ENCODE measurements around the gene PRPS1.
A peak's percentile ranks its signal among the peaks of the same experiment; 100 is the strongest.
"Not testable (repeated sequence)": the region's sequence is repeated elsewhere in the genome, so short reads cannot be mapped to it uniquely, and the experiment has no call there.

The PRPS1 gene

DNA sequence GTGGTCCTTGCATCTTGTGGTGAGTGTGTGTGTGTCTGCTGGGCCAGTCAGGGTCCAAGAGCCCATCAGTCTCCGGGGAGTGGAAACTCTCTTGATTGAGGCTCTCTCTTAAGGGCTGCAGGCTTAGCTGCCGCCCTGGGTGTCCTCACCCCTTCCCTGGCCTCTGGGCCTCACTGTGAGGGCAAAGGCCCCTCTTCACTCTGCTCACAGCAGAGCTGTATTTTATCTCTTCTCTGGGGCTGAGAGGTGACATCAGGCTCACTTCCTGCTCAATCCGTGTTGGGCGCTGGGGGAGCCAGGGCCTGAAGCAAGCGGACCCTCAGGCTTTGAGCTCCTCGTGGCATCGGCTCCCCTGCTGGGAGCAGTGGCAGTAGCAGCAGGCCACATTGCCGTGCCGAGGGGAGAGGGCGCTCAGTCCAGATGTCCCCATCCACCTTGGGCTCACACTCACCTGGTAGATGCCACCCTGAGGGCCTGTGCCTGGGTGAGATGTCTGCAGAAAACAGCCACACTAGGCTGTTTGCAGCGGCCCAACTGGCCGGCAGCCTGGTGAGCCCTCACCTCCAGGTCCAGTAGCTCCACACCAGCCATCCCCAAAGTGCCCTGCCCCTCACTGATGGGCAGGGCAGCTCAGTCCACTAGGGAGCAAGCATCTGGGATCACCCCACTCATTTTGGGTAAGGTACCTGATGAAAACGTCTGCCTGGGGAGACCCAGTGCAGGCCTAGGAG, 24.7 kb upstream of the PRPS1 start:
- Histone ChIP-seq H3K4me3 (ENCODE audit: low read length) (no peak overlapping the region), H3K27me3 (ENCODE audit: control insufficient read depth, insufficient read depth, low read length) (no peaks in the 10 kb centered on the region), H3K27ac (ENCODE audit: low read depth, low read length) (no peak overlapping the region), H3K36me3 (ENCODE audit: control insufficient read depth, insufficient read depth, low read length) (no peaks in the 10 kb centered on the region), H3K4me1 (ENCODE audit: control insufficient read depth, insufficient read depth, low read length) (no peaks in the 10 kb centered on the region), H3K9ac (ENCODE audit: low read length) (no peak overlapping the region)

DNA sequence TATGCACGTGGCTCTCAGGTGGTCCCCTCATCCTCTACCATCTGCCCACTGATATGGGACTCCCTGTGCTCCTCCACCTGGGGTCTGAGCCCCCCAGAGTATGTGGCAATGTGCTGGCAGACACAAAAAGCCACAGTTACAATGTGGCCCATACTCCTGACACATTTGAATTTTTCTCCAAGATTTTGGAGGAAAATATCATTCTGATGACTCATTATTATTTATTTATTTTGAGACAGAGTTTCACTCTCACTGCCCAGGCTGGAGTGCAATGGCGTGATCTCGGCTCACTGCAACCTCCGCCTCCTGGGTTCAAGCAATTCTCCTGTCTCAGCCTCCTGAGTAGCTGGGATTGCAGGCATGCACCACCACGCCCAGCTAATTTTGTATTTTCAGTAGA, 19.2 kb upstream of the PRPS1 start:
- not testable (repeated sequence) for H3K36me3 ChIP-seq (ENCODE audit: control insufficient read depth, insufficient read depth, low read length); H3K4me1 ChIP-seq (ENCODE audit: control insufficient read depth, insufficient read depth, low read length); H3K4me3 ChIP-seq (ENCODE audit: low read length); H3K9ac ChIP-seq (ENCODE audit: low read length); H3K27me3 ChIP-seq (ENCODE audit: control insufficient read depth, insufficient read depth, low read length); H3K27ac ChIP-seq (ENCODE audit: low read depth, low read length)

DNA sequence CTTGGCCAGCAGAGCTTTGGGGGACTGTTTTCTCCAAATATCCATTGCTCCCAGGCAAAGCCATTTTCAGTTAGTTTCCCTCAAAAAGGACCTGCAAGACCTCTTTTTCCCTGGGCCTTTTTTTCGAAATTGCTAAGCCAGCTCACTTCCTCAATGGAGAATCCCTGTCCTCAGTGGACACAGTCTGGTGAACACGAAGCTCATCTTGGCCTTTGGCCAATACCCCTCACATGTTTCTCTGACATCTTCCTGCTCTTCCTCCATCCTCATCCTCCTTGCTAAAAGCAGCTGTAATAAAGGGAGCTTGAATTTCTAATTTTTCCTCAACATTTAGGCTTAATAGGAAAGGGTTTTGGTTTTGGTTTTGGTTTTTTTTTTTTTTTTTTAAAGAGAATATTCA, 17.6 kb upstream of the PRPS1 start:
- Histone ChIP-seq H3K27me3 (ENCODE audit: control insufficient read depth, insufficient read depth, low read length) (no peaks in the 10 kb centered on the region), H3K4me1 (ENCODE audit: control insufficient read depth, insufficient read depth, low read length) (no peaks in the 10 kb centered on the region), H3K36me3 (ENCODE audit: control insufficient read depth, insufficient read depth, low read length) (no peaks in the 10 kb centered on the region), H3K9ac (ENCODE audit: low read length) (no peak overlapping the region), H3K4me3 (ENCODE audit: low read length) (no peak overlapping the region), H3K27ac (ENCODE audit: low read depth, low read length) (no peak overlapping the region)

DNA sequence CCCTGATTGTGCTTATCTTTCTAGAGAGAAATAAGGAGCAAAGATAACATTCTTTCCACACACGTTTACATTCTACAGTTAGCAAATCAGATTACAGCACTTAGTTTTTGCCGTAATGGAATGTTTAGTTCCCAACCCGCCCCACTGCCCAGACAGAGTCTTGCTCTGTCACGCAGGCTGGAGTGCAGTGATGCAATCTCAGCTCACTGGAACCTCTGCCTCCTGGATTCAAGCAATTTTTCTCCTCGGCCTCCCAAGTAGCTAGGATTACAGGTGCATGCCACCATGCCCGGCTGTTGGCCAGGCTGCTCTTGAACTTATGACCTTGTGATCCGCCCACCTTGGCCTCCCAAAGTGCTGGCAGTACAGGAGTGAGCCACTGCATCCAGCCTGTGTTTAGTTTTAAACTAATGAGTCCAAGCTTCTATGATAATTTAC, 8.4 kb upstream of the PRPS1 start:
- Histone ChIP-seq H3K36me3 (ENCODE audit: control insufficient read depth, insufficient read depth, low read length) (no peaks in the 10 kb centered on the region), H3K9ac (ENCODE audit: low read length) (no peak overlapping the region), H3K4me1 (ENCODE audit: control insufficient read depth, insufficient read depth, low read length) (no peaks in the 10 kb centered on the region), H3K27ac (ENCODE audit: low read depth, low read length) (no peak overlapping the region), H3K4me3 (ENCODE audit: low read length) (no peak overlapping the region), H3K27me3 (ENCODE audit: control insufficient read depth, insufficient read depth, low read length) (no peaks in the 10 kb centered on the region)

DNA sequence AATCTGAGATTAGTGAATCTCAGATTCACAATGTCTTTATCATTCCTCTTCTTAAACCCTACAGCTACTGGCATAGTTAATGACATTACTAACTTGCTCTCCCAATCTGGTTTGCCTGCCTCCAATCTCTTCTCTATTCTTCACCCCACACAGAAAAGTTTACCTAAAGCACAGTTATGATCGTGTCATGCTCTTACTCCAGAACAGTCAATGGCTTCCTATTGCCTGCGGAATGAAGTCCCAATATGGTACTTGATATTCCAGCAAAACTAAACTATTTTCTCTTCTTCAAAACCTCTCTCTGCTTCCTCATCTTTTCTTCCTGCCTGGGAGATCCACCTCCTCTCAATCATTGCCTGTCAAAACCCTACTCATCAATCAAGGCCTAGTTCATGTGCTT, 3.4 kb upstream of the PRPS1 start:
- Histone ChIP-seq H3K36me3 (ENCODE audit: control insufficient read depth, insufficient read depth, low read length) (no peaks in the 10 kb centered on the region), H3K27me3 (ENCODE audit: control insufficient read depth, insufficient read depth, low read length) (peaks cover 3% of the 10 kb centered on the region), H3K9ac (ENCODE audit: low read length) (no peak overlapping the region), H3K27ac (ENCODE audit: low read depth, low read length) (no peak overlapping the region), H3K4me3 (ENCODE audit: low read length) (no peak overlapping the region), H3K4me1 (ENCODE audit: control insufficient read depth, insufficient read depth, low read length) (no peaks in the 10 kb centered on the region)

DNA sequence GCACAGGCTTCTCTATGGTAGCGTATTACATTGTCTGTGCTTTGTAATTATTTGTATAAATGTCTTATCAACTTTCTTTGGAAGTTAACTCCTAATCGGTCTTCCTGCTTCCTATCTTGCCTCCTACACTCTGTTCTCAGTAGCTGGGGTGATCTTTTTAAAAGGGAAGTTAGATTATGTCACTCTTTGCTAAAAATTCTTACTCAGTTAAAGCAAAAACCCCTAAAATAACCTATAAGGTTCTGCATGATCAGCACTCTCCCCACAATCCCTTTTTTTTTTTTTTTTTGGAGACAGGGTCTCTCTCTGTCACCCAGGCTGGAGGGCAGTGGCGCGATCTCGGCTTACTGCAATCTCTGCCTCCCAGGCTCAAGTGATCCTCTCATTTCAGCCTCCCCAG, 2.6 kb upstream of the PRPS1 start:
- no peaks in the 10 kb centered on the region for H3K36me3 ChIP-seq (ENCODE audit: control insufficient read depth, insufficient read depth, low read length)
- H3K4me1 ChIP-seq (ENCODE audit: control insufficient read depth, insufficient read depth, low read length): no peaks in the 10 kb centered on the region
- H3K27me3 ChIP-seq (ENCODE audit: control insufficient read depth, insufficient read depth, low read length): peaks cover 3% of the 10 kb centered on the region
- no peak overlapping the region for H3K4me3 ChIP-seq (ENCODE audit: low read length)
- H3K27ac ChIP-seq (ENCODE audit: low read depth, low read length): no peak overlapping the region
- H3K9ac ChIP-seq (ENCODE audit: low read length): no peak overlapping the region

DNA sequence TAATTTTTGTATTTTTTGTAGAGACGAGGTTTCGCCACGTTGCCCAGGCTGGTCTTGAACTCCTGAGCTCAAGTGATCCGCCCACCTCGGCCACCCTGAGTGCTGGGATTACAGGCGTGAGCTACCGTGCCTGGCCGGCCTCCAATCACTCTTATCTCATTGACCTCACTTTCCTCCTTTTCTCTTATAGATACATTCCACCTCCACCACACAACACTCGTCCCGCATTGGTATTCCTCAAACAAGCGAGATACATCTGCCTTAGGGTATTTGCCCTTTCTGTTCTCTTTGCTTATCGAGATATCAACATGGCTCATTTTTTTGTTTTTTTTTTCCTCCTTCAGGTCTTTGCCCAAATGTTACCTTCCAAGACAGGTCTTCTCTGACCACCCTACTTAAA, 1.8 kb upstream of the PRPS1 start:
- Histone ChIP-seq H3K36me3 (ENCODE audit: control insufficient read depth, insufficient read depth, low read length) (no peaks in the 10 kb centered on the region), H3K4me1 (ENCODE audit: control insufficient read depth, insufficient read depth, low read length) (no peaks in the 10 kb centered on the region), H3K9ac (ENCODE audit: low read length) (no peak overlapping the region), H3K4me3 (ENCODE audit: low read length) (no peak overlapping the region), H3K27ac (ENCODE audit: low read depth, low read length) (no peak overlapping the region), H3K27me3 (ENCODE audit: control insufficient read depth, insufficient read depth, low read length) (peaks cover 3% of the 10 kb centered on the region)

DNA sequence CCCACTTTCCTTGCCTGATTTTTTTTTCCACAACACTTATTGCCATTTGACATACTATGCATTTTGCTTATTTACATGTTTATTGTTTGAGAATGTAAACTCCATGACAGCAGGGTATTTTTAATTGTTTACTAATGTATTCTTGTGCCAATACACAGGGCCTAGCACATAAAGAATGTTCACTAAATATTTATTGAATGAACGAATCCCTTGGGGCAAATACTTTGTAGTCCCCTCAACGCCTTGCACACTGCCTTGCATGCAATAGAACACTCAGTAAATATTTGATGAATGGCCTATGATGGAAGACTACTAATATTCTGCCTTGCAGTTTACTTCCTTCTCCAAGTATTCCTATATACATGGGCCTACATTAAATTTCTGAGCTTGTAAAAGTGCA, 1.4 kb upstream of the PRPS1 start:
- H3K9ac ChIP-seq (ENCODE audit: low read length): no peak overlapping the region
- H3K36me3 ChIP-seq (ENCODE audit: control insufficient read depth, insufficient read depth, low read length): no peaks in the 10 kb centered on the region
- H3K27me3 ChIP-seq (ENCODE audit: control insufficient read depth, insufficient read depth, low read length): peaks cover 3% of the 10 kb centered on the region
- H3K4me1 ChIP-seq (ENCODE audit: control insufficient read depth, insufficient read depth, low read length): no peaks in the 10 kb centered on the region
- H3K4me3 ChIP-seq (ENCODE audit: low read length): no peak overlapping the region
- no peak overlapping the region for H3K27ac ChIP-seq (ENCODE audit: low read depth, low read length)

DNA sequence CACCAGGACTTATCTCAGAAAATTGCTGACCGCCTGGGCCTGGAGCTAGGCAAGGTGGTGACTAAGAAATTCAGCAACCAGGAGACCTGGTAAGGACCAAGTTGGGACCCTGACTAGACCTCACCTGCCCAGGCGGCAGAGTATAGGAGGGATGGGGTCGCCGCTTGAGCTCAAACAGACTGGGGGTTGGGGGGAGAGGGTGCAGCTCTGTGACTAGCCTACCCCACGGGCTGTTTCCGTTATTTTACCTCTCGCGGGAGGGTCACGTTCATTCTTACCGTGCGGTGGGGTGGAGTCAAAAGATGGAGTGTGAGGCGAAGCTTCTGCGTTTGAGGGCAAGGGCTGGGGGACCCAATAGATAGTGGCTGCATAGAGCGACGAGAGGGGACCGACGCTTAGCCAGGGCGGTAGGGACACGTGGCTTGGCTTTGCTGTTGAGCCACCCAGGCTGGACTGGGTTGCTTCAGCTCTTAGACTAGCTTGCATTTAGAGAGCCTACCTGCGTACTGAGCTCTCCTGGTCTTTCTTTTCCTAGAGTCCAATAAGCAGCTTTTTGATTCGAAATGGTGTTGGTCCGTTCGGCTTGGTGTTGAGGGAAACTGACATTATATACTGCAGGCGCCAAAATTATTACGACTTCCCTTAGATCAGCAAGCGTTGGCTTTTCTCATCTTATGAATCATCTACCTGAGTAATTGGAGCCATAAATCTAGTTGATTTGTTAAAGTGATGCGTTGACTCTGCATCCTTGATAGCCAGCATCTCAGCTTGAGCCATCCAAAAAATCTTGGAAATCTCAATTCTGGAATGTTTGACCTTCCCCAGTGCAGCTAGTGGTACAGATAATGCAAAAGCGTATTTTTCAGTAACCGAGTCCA, 591 bp downstream of the PRPS1 start:
- Histone ChIP-seq H3K27me3 (ENCODE audit: control insufficient read depth, insufficient read depth, low read length) (peaks cover 3% of the 10 kb centered on the region), H3K27ac (ENCODE audit: low read depth, low read length) (peak overlapping the region; percentile 81), H3K4me3 (ENCODE audit: low read length) (peak overlapping the region; percentile 63), H3K9ac (ENCODE audit: low read length) (peak overlapping the region; percentile 62), H3K4me1 (ENCODE audit: control insufficient read depth, insufficient read depth, low read length) (no peaks in the 10 kb centered on the region), H3K36me3 (ENCODE audit: control insufficient read depth, insufficient read depth, low read length) (no peaks in the 10 kb centered on the region)

DNA sequence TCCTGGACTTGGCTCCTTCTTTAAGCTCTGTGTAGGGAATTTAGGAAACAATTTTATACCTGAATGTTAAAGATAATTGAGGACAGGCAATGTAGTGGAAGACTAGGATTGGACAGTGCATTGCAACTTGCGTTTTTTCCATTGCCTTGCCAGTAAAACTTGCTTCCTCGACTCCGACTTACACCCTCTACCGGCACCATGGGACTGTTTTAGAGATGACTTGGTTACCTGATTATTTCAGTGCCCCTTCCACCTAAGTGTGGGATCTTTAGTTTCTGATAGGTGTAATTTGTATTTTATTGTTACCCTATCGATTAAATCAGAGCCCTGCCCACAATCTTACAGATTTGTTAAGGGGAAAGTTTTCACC, 1.2 kb downstream of the PRPS1 start:
- H3K4me3 ChIP-seq (ENCODE audit: low read length): peak overlapping the region; percentile 63
- no peaks in the 10 kb centered on the region for H3K4me1 ChIP-seq (ENCODE audit: control insufficient read depth, insufficient read depth, low read length)
- H3K27me3 ChIP-seq (ENCODE audit: control insufficient read depth, insufficient read depth, low read length): peaks cover 3% of the 10 kb centered on the region
- no peak overlapping the region for H3K9ac ChIP-seq (ENCODE audit: low read length)
- H3K36me3 ChIP-seq (ENCODE audit: control insufficient read depth, insufficient read depth, low read length): no peaks in the 10 kb centered on the region
- no peak overlapping the region for H3K27ac ChIP-seq (ENCODE audit: low read depth, low read length)

DNA sequence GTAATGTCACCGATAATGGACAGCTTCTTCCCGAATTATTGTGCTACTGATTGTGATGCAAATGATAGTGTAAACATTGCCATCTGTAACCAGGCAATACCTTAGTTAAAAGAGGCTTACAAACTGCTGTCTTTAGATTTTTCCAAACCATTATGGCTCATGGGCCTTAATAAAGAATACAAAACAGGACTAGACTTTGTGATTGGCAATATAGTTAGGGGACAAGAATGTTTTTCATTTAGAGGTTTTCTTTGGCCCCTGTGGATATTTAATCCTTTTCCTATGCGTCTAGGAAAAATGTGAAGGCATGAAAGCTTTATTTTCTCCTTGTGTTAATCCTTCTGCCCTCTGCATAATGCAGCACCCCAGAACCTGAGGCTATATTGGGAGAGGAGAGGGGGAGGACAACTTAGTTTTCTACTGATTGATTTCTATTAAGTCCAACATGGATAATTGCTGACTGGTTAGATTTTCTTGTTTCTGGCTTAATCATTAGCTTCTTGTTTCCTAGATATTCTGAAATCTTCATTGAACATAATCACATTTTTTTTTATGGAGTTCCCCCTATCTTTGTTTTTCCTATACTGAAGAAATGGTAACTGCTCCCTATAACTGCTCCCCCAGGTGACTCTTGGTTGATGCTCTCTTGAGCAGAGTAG, 1.9 kb downstream of the PRPS1 start:
- no peak overlapping the region for H3K4me3 ChIP-seq (ENCODE audit: low read length)
- no peaks in the 10 kb centered on the region for H3K4me1 ChIP-seq (ENCODE audit: control insufficient read depth, insufficient read depth, low read length)
- H3K27me3 ChIP-seq (ENCODE audit: control insufficient read depth, insufficient read depth, low read length): peaks cover 3% of the 10 kb centered on the region
- H3K27ac ChIP-seq (ENCODE audit: low read depth, low read length): no peak overlapping the region
- no peaks in the 10 kb centered on the region for H3K36me3 ChIP-seq (ENCODE audit: control insufficient read depth, insufficient read depth, low read length)
- no peak overlapping the region for H3K9ac ChIP-seq (ENCODE audit: low read length)

DNA sequence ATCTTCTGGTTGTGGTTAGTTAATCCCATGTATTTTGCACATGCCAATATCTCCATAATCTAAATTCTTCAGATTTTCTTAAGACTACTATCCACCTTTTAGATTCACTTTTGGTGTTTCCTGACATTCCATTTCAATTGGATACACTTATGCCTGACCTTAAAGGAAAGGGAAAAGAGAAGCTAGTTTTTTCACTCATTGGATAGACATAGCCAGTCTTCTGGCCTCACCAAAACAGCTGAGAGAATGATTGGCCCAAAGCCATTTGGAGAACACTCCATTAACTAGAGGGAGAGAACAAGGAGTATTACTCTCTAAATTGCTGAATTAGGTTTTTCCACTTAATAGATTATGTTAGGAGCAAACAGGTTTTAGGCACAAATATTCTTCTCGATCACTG, 4.0 kb downstream of the PRPS1 start:
- H3K36me3 ChIP-seq (ENCODE audit: control insufficient read depth, insufficient read depth, low read length): no peaks in the 10 kb centered on the region
- H3K27me3 ChIP-seq (ENCODE audit: control insufficient read depth, insufficient read depth, low read length): peaks cover 3% of the 10 kb centered on the region
- H3K4me1 ChIP-seq (ENCODE audit: control insufficient read depth, insufficient read depth, low read length): no peaks in the 10 kb centered on the region
- no peak overlapping the region for H3K27ac ChIP-seq (ENCODE audit: low read depth, low read length)
- no peak overlapping the region for H3K9ac ChIP-seq (ENCODE audit: low read length)
- H3K4me3 ChIP-seq (ENCODE audit: low read length): no peak overlapping the region

Measured in rectal smooth muscle tissue (tissue), 1 donor.